Mucosa of stomach (tissue), 1 donor: ENCODE measurements around the gene TRIM54.
"Not testable (repeated sequence)": the region's sequence is repeated elsewhere in the genome, so short reads cannot be mapped to it uniquely, and the experiment has no call there.

Experiments used
- H3K27me3 ChIP-seq: one replicate; pipeline ENCODE4 v1.7.0; 2013; ENCODE audit warnings: mild to moderate bottlenecking, low read length; ENCODE audit not compliant: control insufficient read depth, insufficient read depth
- H3K36me3 ChIP-seq: one replicate; pipeline ENCODE4 v1.7.0; 2013; ENCODE audit warnings: low read length; ENCODE audit not compliant: control insufficient read depth, insufficient read depth
- H3K4me1 ChIP-seq: one replicate; pipeline ENCODE4 v1.7.0; 2013; ENCODE audit warnings: mild to moderate bottlenecking, low read length; ENCODE audit not compliant: control insufficient read depth, insufficient read depth
- H3K4me3 ChIP-seq: one replicate; pipeline ENCODE4 v1.7.0; 2013; ENCODE audit warnings: low read length
- H3K9ac ChIP-seq: one replicate; pipeline ENCODE4 v1.7.0; 2013; ENCODE audit warnings: mild to moderate bottlenecking, low read length, moderate library complexity
- H3K9me3 ChIP-seq: one replicate; pipeline ENCODE4 v1.7.0; 2013; ENCODE audit warnings: mild to moderate bottlenecking, low read length, moderate library complexity; ENCODE audit not compliant: control insufficient read depth
- donor health status: Pancreatic carcinoma.

The TRIM54 gene

GRCh38 chr2:27261926-27262298 lies 20.3 kb upstream of the TRIM54 start:
- H3K4me3 ChIP-seq, result no peak overlapping the region
- peaks cover 76% of the 10 kb centered on the region for H3K27me3 ChIP-seq
- H3K9ac ChIP-seq, result no peak overlapping the region
- no peaks in the 10 kb centered on the region for H3K36me3 ChIP-seq
- no peaks in the 10 kb centered on the region for H3K9me3 ChIP-seq
- peaks cover 30% of the 10 kb centered on the region for H3K4me1 ChIP-seq

DNA sequence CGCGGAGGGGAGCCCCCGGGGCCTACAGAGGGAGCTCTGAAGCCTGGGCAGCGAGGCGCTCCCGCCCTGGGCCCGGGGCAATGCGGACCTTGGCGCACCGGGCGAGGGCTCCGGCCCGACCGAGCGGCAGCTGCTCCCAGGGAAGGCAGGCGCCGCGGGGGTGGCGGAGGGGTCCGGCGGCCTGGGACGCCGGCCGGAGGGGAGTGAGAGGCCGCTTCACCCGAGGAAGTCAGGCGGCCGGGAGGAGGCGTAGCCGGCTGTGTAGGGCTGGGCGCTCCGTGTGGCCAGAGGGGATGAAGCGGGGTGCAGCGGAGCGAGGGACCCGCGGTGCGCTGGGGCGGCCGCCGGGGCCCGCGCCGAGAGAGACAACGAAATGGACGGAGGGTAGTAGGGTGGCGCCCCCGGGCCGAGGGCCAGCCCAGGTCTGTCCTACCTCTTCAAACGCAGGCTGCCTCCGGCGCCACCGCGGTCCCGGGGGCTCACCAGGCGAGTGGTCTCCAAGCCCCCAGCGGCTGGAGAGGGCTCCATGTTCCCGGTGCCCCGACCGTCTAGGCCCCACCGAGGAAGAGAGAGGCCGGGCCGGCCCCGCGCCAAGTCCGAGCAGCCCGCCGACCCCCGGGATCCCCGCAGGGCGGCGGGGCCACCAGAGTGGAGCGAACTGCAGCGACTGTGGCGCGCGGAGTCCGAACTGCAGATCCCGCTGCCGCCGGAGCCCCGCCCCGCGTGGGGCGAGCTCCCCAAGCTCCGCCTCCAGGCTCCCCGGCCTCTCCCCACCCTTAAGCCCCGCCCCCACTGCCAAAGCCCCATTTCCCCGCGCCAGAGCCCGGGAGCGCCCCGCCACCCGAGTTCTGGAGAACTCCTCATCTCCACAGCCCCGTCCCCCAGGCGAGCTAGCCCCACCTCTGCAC lies 19.6 kb upstream of the TRIM54 start, which contains the start of gene SLC30A3:
Gene SLC30A3 (minus strand): TSS at position 669 of the 908 bp plus-strand sequence. CDS start 141 bp downstream, at position 528.
- peaks cover 74% of the 10 kb centered on the region for H3K27me3 ChIP-seq
- H3K4me1 ChIP-seq, result peaks cover 30% of the 10 kb centered on the region
- peak within 1 kb of the TSS; percentile 19 for H3K4me3 ChIP-seq
- H3K9ac ChIP-seq, result no peak within 1 kb of the TSS
- H3K36me3 ChIP-seq, result no peaks in the 10 kb centered on the region
- no peaks in the 10 kb centered on the region for H3K9me3 ChIP-seq

- no peak overlapping the region for H3K9ac ChIP-seq
- H3K4me3 ChIP-seq, result peak overlapping the region; percentile 19
- H3K36me3 ChIP-seq, result no peaks in the 10 kb centered on the region
- peaks cover 30% of the 10 kb centered on the region for H3K4me1 ChIP-seq
- H3K9me3 ChIP-seq, result no peaks in the 10 kb centered on the region
- peaks cover 72% of the 10 kb centered on the region for H3K27me3 ChIP-seq
Measured at GRCh38 chr2:27263287-27264252, 18.7 kb upstream of the TRIM54 start.

GRCh38 chr2:27264253-27264752 lies 17.9 kb upstream of the TRIM54 start:
- Histone ChIP-seq H3K4me1 (peaks cover 30% of the 10 kb centered on the region), H3K9me3 (no peaks in the 10 kb centered on the region), H3K36me3 (no peaks in the 10 kb centered on the region), H3K4me3 (no peak overlapping the region), H3K27me3 (peaks cover 68% of the 10 kb centered on the region), H3K9ac (no peak overlapping the region)

GRCh38 chr2:27264753-27265535 lies 17.3 kb upstream of the TRIM54 start:
- Histone ChIP-seq H3K4me1 (peaks cover 30% of the 10 kb centered on the region), H3K27me3 (peaks cover 69% of the 10 kb centered on the region), H3K36me3 (no peaks in the 10 kb centered on the region), H3K9me3 (no peaks in the 10 kb centered on the region), H3K9ac (no peak overlapping the region), H3K4me3 (no peak overlapping the region)

GRCh38 chr2:27265536-27265870 lies 16.7 kb upstream of the TRIM54 start:
- no peaks in the 10 kb centered on the region for H3K36me3 ChIP-seq
- peaks cover 68% of the 10 kb centered on the region for H3K27me3 ChIP-seq
- H3K4me3 ChIP-seq, result no peak overlapping the region
- no peak overlapping the region for H3K9ac ChIP-seq
- H3K4me1 ChIP-seq, result peaks cover 30% of the 10 kb centered on the region
- no peaks in the 10 kb centered on the region for H3K9me3 ChIP-seq

- not testable (repeated sequence) for H3K36me3 ChIP-seq, H3K9me3 ChIP-seq, H3K9ac ChIP-seq, H3K4me3 ChIP-seq
- Histone ChIP-seq H3K27me3 (peaks cover 50% of the 10 kb centered on the region), H3K4me1 (peaks cover 19% of the 10 kb centered on the region)
Measured at GRCh38 chr2:27268296-27268695, 13.9 kb upstream of the TRIM54 start.

GRCh38 chr2:27270131-27270530 lies 12.1 kb upstream of the TRIM54 start:
- H3K9me3 ChIP-seq, result no peaks in the 10 kb centered on the region
- no peaks in the 10 kb centered on the region for H3K36me3 ChIP-seq
- peaks cover 32% of the 10 kb centered on the region for H3K27me3 ChIP-seq
- H3K4me1 ChIP-seq, result peaks cover 1% of the 10 kb centered on the region
- no peak overlapping the region for H3K4me3 ChIP-seq
- no peak overlapping the region for H3K9ac ChIP-seq

DNA sequence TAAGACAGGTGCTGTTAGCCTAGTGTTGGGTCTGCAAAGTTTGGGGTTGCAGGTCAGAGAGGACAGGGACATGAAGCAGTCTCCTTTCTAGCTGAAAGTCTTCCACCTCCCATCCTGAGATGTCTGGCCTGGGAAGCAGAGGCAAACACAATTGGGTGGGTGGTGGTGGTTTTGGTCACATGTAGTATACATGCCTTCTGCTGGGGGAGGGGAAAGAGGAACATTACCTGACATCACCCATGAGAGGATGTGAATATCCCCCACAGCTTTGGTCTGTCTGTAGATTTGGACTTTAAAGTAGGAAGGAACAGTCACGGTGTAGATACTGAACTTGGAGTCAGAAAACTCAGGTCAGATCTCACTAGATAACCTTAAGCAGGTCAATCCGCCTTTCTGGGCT lies 11.6 kb upstream of the TRIM54 start:
- Histone ChIP-seq H3K27me3 (peaks cover 26% of the 10 kb centered on the region), H3K9me3 (no peaks in the 10 kb centered on the region), H3K4me3 (no peak overlapping the region), H3K9ac (no peak overlapping the region), H3K4me1 (no peaks in the 10 kb centered on the region), H3K36me3 (no peaks in the 10 kb centered on the region)

- H3K9me3 ChIP-seq, result no peaks in the 10 kb centered on the region
- H3K36me3 ChIP-seq, result no peaks in the 10 kb centered on the region
- peaks cover 22% of the 10 kb centered on the region for H3K27me3 ChIP-seq
- H3K4me1 ChIP-seq, result no peaks in the 10 kb centered on the region
- no peak overlapping the region for H3K9ac ChIP-seq
- no peak overlapping the region for H3K4me3 ChIP-seq
Measured at GRCh38 chr2:27271631-27272340, 10.4 kb upstream of the TRIM54 start.
